ENCODE measurements around the gene STUM. TPM values are rescaled to one million over a fixed set of nuclear protein-coding genes. Genes with fewer than 3 reads are reported as not detected.
"Not testable (repeated sequence)": the region's sequence is repeated elsewhere in the genome, so short reads cannot be mapped to it uniquely, and the experiment has no call there.

The STUM gene
- polyA plus RNA-seq, 1 of the 3 experiments (the other 2 are of a cell fraction), result not detected

DNA sequence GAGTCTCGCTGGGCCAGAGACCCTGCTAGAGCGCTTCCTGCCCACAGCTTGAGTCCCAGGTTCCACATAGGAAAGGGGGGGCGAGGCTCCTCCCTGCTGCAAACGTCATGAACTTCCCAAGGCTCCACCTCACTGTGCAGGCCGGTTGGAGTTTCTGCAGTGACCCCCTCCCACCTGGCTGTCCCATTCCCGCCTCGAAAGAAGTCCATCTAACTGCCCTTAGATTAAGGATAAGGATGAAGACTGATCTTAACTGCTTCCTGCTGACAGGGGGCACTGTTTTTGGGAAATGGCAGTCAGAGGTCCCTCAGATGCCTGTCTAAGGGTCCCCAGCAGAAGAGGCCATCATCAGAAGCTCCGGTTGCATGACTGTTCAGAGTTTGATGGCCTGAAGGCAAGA is 62.7 kb downstream of the STUM start:
- ChIA-PET POLR2A (no interaction called here), CTCF (interaction anchor here (1.3 kb wide), 1 partner anchor 64 kb away, joined by 6 read pairs; no protein-coding TSS in a partner anchor)
- WGBS (ENCODE audit: low lambda C conversion rate), result 50% methylated on average over 5 of the region's 8 CpGs
- no peaks in the 10 kb centered on the region for H4K20me1 ChIP-seq (ENCODE audit: insufficient read depth)
- no peak overlapping the region for H3K4me2 ChIP-seq
- H3K9me3 ChIP-seq, result no peaks in the 10 kb centered on the region
- no peaks in the 10 kb centered on the region for H3K36me3 ChIP-seq (replicated peaks in 1 of 2; ENCODE audit: control insufficient read depth in 1 of 2, insufficient read depth in 2 of 2, low read length in 1 of 2)
- no peaks in the 10 kb centered on the region; a peak in 1 of 4 replicates for H3K4me1 ChIP-seq (ENCODE audit: control insufficient read depth in 1 of 2, insufficient read depth in 2 of 2, low read depth in 1 of 2, low read length in 1 of 2)
- H3K27me3 ChIP-seq (ENCODE audit: insufficient read depth), result no peaks in the 10 kb centered on the region; the same call in 1 of the 2 replicates
- H3K4me3 ChIP-seq (ENCODE audit: low read depth in 2 of 2, low read length in 1 of 2), result no peak overlapping the region
- H3F3A ChIP-seq (replicated peaks; ENCODE audit: insufficient read depth), result no peaks in the 10 kb centered on the region
- no peaks in the 10 kb centered on the region for H3K79me2 ChIP-seq (ENCODE audit: insufficient read depth)
- no peak for DNase-seq
- H3K9me2 ChIP-seq, result no peaks in the 10 kb centered on the region
- H2AFZ ChIP-seq (ENCODE audit: low read depth), result no peak overlapping the region
- TF ChIP-seq CHD2 (IDR thresholded peaks at IDR 0.05; ENCODE audit: low read length, partially characterized antibody), result no peak
- no peak overlapping the region for H3K27ac ChIP-seq (ENCODE audit: low read depth in 2 of 2, low read length in 1 of 2)
- no peak overlapping the region for H3K9ac ChIP-seq

DNA sequence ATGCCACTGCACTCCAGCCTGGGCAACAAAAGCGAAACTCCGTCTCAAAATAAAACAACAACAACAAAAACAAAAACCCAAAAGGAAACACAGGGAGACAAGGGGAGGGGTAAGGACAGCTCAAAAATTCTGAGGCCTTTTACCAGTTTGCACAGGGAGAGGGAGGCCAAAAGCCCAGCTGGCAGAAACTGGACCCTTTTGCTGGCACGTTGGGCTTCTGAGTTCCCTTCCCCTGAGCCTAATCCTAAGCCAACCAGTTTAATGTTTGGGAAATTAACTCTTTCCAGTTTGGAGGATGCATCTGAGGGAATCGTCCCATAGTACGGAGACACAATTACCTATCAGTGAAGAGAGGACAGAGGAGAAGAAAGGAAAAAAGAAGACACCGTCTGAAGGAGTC is 63.4 kb downstream of the STUM start:
- H3K27me3 ChIP-seq (ENCODE audit: insufficient read depth); H3K9me2 ChIP-seq; H3K4me3 ChIP-seq (ENCODE audit: low read depth in 2 of 2, low read length in 1 of 2); H3K79me2 ChIP-seq (ENCODE audit: insufficient read depth); H3K4me2 ChIP-seq; POLR2A ChIA-PET; H2AFZ ChIP-seq (ENCODE audit: low read depth); H3F3A ChIP-seq (replicated peaks; ENCODE audit: insufficient read depth); H3K27ac ChIP-seq (ENCODE audit: low read depth in 2 of 2, low read length in 1 of 2); H3K4me1 ChIP-seq (ENCODE audit: control insufficient read depth in 1 of 2, insufficient read depth in 2 of 2, low read depth in 1 of 2, low read length in 1 of 2); H3K36me3 ChIP-seq (replicated peaks in 1 of 2; ENCODE audit: control insufficient read depth in 1 of 2, insufficient read depth in 2 of 2, low read length in 1 of 2); DNase-seq; H4K20me1 ChIP-seq (ENCODE audit: insufficient read depth); H3K9me3 ChIP-seq; H3K9ac ChIP-seq: not testable (repeated sequence)
- WGBS (ENCODE audit: low lambda C conversion rate), result 54% methylated on average over 6 of the region's 6 CpGs
- CTCF ChIA-PET, result interaction anchor here (1.3 to 2.2 kb wide), 2 partner anchors 15 to 64 kb away, joined by 6 to 9 read pairs; no protein-coding TSS in a partner anchor

DNA sequence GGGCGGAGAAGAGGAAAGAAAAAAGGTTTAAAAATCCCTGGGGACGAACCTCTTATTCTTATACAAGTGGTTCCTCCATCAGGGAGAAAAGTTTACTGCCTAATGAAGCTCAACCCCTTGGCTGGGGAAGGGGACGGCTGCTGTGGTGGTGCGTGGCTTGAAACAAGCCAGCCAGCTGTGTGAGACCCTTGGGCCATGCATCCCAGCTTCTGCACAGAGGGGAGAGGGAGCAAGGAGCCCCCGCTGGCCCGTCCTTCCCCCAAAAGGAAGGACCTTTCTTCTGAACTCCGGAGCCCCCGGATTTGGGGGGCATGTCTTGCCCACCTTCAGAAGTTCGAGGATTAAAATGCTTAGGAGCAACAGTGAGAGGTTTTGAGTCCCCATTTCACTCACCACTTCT is 67.3 kb downstream of the STUM start:
- Histone ChIP-seq H3K4me1 (ENCODE audit: control insufficient read depth in 1 of 2, insufficient read depth in 2 of 2, low read depth in 1 of 2, low read length in 1 of 2) (no peaks in the 10 kb centered on the region), H3K79me2 (ENCODE audit: insufficient read depth) (no peaks in the 10 kb centered on the region), H3K36me3 (replicated peaks in 1 of 2; ENCODE audit: control insufficient read depth in 1 of 2, insufficient read depth in 2 of 2, low read length in 1 of 2) (no peaks in the 10 kb centered on the region), H4K20me1 (ENCODE audit: insufficient read depth) (no peaks in the 10 kb centered on the region), H3K27me3 (ENCODE audit: insufficient read depth) (no peaks in the 10 kb centered on the region; the same call in 1 of the 2 replicates), H3K9me3 (no peaks in the 10 kb centered on the region), H3K9me2 (no peaks in the 10 kb centered on the region), H3K27ac (ENCODE audit: low read depth in 2 of 2, low read length in 1 of 2) (no peak overlapping the region), H3K4me2 (no peak overlapping the region), H3F3A (replicated peaks; ENCODE audit: insufficient read depth) (no peaks in the 10 kb centered on the region), H3K9ac (no peak overlapping the region), H2AFZ (ENCODE audit: low read depth) (no peak overlapping the region), H3K4me3 (ENCODE audit: low read depth in 2 of 2, low read length in 1 of 2) (no peak overlapping the region)
- POLR2A ChIA-PET, result no interaction called here
- 44% methylated on average over 9 of the region's 9 CpGs for WGBS (ENCODE audit: low lambda C conversion rate)
- no peak for DNase-seq
- CTCF ChIA-PET, result interaction anchor here (1.1 to 2.8 kb wide), 2 partner anchors 11 to 207 kb away, joined by 3 to 14 read pairs; no protein-coding TSS in a partner anchor
- TF ChIP-seq, protein P1, sequence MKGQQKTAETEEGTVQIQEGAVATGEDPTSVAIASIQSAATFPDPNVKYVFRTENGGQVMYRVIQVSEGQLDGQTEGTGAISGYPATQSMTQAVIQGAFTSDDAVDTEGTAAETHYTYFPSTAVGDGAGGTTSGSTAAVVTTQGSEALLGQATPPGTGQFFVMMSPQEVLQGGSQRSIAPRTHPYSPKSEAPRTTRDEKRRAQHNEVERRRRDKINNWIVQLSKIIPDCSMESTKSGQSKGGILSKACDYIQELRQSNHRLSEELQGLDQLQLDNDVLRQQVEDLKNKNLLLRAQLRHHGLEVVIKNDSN (IDR thresholded peaks at IDR 0.05; ENCODE audit: borderline replicate concordance, low read depth), result no peak
- TF ChIP-seq, protein P2, sequence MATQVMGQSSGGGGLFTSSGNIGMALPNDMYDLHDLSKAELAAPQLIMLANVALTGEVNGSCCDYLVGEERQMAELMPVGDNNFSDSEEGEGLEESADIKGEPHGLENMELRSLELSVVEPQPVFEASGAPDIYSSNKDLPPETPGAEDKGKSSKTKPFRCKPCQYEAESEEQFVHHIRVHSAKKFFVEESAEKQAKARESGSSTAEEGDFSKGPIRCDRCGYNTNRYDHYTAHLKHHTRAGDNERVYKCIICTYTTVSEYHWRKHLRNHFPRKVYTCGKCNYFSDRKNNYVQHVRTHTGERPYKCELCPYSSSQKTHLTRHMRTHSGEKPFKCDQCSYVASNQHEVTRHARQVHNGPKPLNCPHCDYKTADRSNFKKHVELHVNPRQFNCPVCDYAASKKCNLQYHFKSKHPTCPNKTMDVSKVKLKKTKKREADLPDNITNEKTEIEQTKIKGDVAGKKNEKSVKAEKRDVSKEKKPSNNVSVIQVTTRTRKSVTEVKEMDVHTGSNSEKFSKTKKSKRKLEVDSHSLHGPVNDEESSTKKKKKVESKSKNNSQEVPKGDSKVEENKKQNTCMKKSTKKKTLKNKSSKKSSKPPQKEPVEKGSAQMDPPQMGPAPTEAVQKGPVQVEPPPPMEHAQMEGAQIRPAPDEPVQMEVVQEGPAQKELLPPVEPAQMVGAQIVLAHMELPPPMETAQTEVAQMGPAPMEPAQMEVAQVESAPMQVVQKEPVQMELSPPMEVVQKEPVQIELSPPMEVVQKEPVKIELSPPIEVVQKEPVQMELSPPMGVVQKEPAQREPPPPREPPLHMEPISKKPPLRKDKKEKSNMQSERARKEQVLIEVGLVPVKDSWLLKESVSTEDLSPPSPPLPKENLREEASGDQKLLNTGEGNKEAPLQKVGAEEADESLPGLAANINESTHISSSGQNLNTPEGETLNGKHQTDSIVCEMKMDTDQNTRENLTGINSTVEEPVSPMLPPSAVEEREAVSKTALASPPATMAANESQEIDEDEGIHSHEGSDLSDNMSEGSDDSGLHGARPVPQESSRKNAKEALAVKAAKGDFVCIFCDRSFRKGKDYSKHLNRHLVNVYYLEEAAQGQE (IDR thresholded peaks at IDR 0.05; ENCODE audit: low read depth, low read length), result no peak
- TF ChIP-seq RAD21 (IDR thresholded peaks at IDR 0.05; ENCODE audit: low read length) (no peak), FOXJ3 (CRISPR knock-in tag; IDR thresholded peaks at IDR 0.05) (no peak), TCF12 (IDR thresholded peaks at IDR 0.05) (no peak), GABPA (IDR thresholded peaks at IDR 0.05; ENCODE audit: low read depth) (no peak), GATA2 (CRISPR knock-in tag; IDR thresholded peaks at IDR 0.05) (no peak), EZH2phosphoT487 (IDR thresholded peaks at IDR 0.05; ENCODE audit: borderline replicate concordance, low read depth) (no peak), TAF1 (IDR thresholded peaks at IDR 0.05; ENCODE audit: borderline replicate concordance, low read depth, low read length) (no peak), FOSL2 (IDR thresholded peaks at IDR 0.05; ENCODE audit: borderline replicate concordance, low read depth) (no peak), TEAD4 (IDR thresholded peaks at IDR 0.05; ENCODE audit: borderline replicate concordance, insufficient read depth) (no peak), POLR2AphosphoS5 (IDR thresholded peaks at IDR 0.05; ENCODE audit: low read depth, low read length) (no peak)
- TF ChIP-seq, protein P3, sequence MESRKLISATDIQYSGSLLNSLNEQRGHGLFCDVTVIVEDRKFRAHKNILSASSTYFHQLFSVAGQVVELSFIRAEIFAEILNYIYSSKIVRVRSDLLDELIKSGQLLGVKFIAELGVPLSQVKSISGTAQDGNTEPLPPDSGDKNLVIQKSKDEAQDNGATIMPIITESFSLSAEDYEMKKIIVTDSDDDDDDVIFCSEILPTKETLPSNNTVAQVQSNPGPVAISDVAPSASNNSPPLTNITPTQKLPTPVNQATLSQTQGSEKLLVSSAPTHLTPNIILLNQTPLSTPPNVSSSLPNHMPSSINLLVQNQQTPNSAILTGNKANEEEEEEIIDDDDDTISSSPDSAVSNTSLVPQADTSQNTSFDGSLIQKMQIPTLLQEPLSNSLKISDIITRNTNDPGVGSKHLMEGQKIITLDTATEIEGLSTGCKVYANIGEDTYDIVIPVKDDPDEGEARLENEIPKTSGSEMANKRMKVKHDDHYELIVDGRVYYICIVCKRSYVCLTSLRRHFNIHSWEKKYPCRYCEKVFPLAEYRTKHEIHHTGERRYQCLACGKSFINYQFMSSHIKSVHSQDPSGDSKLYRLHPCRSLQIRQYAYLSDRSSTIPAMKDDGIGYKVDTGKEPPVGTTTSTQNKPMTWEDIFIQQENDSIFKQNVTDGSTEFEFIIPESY (IDR thresholded peaks at IDR 0.05; ENCODE audit: borderline replicate concordance, low read depth), result no peak
- TF ChIP-seq, protein P4, sequence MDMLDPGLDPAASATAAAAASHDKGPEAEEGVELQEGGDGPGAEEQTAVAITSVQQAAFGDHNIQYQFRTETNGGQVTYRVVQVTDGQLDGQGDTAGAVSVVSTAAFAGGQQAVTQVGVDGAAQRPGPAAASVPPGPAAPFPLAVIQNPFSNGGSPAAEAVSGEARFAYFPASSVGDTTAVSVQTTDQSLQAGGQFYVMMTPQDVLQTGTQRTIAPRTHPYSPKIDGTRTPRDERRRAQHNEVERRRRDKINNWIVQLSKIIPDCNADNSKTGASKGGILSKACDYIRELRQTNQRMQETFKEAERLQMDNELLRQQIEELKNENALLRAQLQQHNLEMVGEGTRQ (IDR thresholded peaks at IDR 0.05; ENCODE audit: borderline replicate concordance, low read depth, low read length), result no peak
